ENCODE data around the gene CNP. TPM values are rescaled to one million over a fixed set of nuclear protein-coding genes. Genes with fewer than 3 reads are reported as not detected.

Gene CNP
- total and polyA plus RNA-seq, 5 experiments from 2014 or later = 27.0 to 34.1 (median 30.6) TPM

DNA sequence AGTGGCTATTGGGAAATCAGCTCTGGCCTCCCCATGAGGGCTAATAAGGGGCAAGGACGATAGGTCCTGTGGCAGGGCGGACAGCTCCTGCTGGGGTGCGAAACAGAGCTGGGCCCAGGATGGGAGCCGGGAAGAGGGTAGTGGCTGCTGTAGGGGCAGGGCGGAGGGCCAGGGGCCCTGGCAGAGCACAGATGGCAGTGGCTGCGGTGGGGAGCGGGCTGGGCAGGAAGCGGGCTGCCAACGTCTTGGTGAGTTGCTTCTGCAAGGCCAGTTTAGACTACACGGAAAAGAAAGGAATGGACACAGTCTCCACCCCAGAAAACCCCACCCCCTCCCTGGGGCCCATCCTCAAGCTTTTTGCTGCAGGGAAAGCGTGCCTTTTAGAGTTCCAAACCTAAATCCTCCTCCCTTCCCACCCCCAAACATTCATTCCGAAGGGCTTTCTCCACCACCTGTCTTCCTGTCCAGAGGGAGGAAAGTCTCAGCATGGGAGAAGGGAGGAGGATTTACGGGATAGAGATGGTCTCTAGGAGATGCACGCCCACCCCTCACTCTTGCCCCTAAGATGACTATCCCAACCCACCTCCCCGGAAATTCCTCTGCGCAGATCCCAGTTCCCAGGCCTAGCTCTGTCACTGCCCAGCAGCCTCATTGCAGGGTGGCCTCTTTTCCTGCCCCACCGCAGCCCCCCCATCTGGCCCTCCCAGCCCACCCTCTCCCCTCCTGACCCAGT is 60.4 kb downstream of the CNP start:
- Mint-ChIP-seq H3K4me1 (peaks cover 7 to 13% (median 10%) of the 10 kb centered on the region in 4 donors), H3K9me3 (no peaks in the 10 kb centered on the region), H3K27ac (no peak overlapping the region), H3K4me3 (no peak overlapping the region), H3K27me3 (peaks cover 0 to 8% (median 2%) of the 10 kb centered on the region in 5 donors), H3K36me3 (peaks cover 0 to 23% (median 3%) of the 10 kb centered on the region in 3 donors)
- ATAC-seq = no peak
- POLR2A ChIA-PET = interaction anchor here (2.3 kb wide), 1 partner anchor 93 kb away, joined by 14 read pairs; the partner anchor contains the start of gene KAT2A
- no peak for DNase-seq

Other genes starting within 250 kb of the CNP start
- under 1 TPM in 1 of 2 experiments, not detected in 1; 0.11 TPM for gene HAP1, start 232.2 kb upstream of the CNP start, total RNA-seq
- not detected for gene HAP1, start 232.2 kb upstream of the CNP start, polyA plus RNA-seq
- 1 to 10 TPM; 4.0 to 4.7 TPM for gene JUP, start 180.1 kb upstream of the CNP start, total RNA-seq
- gene JUP, start 180.1 kb upstream of the CNP start, polyA plus RNA-seq = under 1 TPM; 0.14 to 0.55 (median 0.30) TPM
- 1 to 10 TPM; 4.4 to 6.0 TPM for gene P3H4, start 154.8 kb upstream of the CNP start, total RNA-seq
- 1 to 10 TPM; 4.0 to 6.2 (median 5.8) TPM for gene P3H4, start 154.8 kb upstream of the CNP start, polyA plus RNA-seq
- not detected for gene FKBP10, start 153.8 kb upstream of the CNP start, total RNA-seq
- not detected for gene FKBP10, start 153.8 kb upstream of the CNP start, polyA plus RNA-seq
- 10 to 100 TPM; 51.3 to 54.0 TPM for gene NT5C3B, start 130.6 kb upstream of the CNP start, total RNA-seq
- gene NT5C3B, start 130.6 kb upstream of the CNP start, polyA plus RNA-seq = 10 to 100 TPM; 38.4 to 64.7 (median 41.5) TPM
- gene KLHL10, start 129.0 kb upstream of the CNP start, total RNA-seq = not detected
- under 1 TPM in 1 of 3 donors, not detected in 2; 0.09 TPM for gene KLHL10, start 129.0 kb upstream of the CNP start, polyA plus RNA-seq
- gene KLHL11, start 101.4 kb upstream of the CNP start, total RNA-seq = 10 to 100 TPM; 21.6 to 22.6 TPM
- gene KLHL11, start 101.4 kb upstream of the CNP start, polyA plus RNA-seq = 1 to 10 TPM; 5.0 to 6.3 (median 5.4) TPM
- gene ACLY, start 47.8 kb upstream of the CNP start, total RNA-seq = 10 to 100 TPM; 69.9 to 79.3 TPM
- 10 to 100 TPM; 42.7 to 61.3 (median 50.1) TPM for gene ACLY, start 47.8 kb upstream of the CNP start, polyA plus RNA-seq
- gene ODAD4, start 36.2 kb upstream of the CNP start, total RNA-seq = not detected
- under 1 TPM in 2 of 3 donors, not detected in 1; 0.08 to 0.09 TPM for gene ODAD4, start 36.2 kb upstream of the CNP start, polyA plus RNA-seq
- 100 to 1,000 TPM; 118 to 129 TPM for gene DNAJC7, start 50.6 kb downstream of the CNP start, total RNA-seq
- gene DNAJC7, start 50.6 kb downstream of the CNP start, polyA plus RNA-seq = 10 to 100 TPM; 63.6 to 70.1 (median 66.2) TPM
- 10 to 100 TPM; 19.1 to 19.2 TPM for gene NKIRAS2, start 53.3 kb downstream of the CNP start, total RNA-seq
- 10 to 100 TPM; 20.5 to 30.2 (median 21.9) TPM for gene NKIRAS2, start 53.3 kb downstream of the CNP start, polyA plus RNA-seq
- under 1 TPM; 0.52 to 0.94 TPM for gene C17orf113, start 83.8 kb downstream of the CNP start, total RNA-seq
- under 1 TPM; 0.09 to 0.33 (median 0.13) TPM for gene C17orf113, start 83.8 kb downstream of the CNP start, polyA plus RNA-seq
- under 1 TPM; 0.18 to 0.36 TPM for gene ZNF385C, start 131.7 kb downstream of the CNP start, total RNA-seq
- under 1 TPM in 2 of 3 donors, not detected in 1; 0.09 to 0.10 TPM for gene ZNF385C, start 131.7 kb downstream of the CNP start, polyA plus RNA-seq
- 10 to 100 TPM; 53.1 to 57.3 TPM for gene DHX58, start 145.9 kb downstream of the CNP start, total RNA-seq
- 10 to 100 TPM in 2 of 3 donors, 1 to 10 TPM in 1; 7.3 to 21.7 (median 13.6) TPM for gene DHX58, start 145.9 kb downstream of the CNP start, polyA plus RNA-seq
- gene KAT2A, start 154.6 kb downstream of the CNP start, total RNA-seq = 10 to 100 TPM; 65.3 to 73.3 TPM
- gene KAT2A, start 154.6 kb downstream of the CNP start, polyA plus RNA-seq = 10 to 100 TPM in 1 of 3 donors, 1 to 10 TPM in 2; 5.1 to 11.8 (median 8.8) TPM
- gene HSPB9, start 156.0 kb downstream of the CNP start, total RNA-seq = not detected
- not detected for gene HSPB9, start 156.0 kb downstream of the CNP start, polyA plus RNA-seq
- 10 to 100 TPM; 63.6 to 73.5 TPM for gene RAB5C, start 188.2 kb downstream of the CNP start, total RNA-seq
- 10 to 100 TPM; 57.3 to 88.4 (median 60.6) TPM for gene RAB5C, start 188.2 kb downstream of the CNP start, polyA plus RNA-seq
- gene KCNH4, start 214.3 kb downstream of the CNP start, total RNA-seq = under 1 TPM; 0.11 to 0.18 TPM
- not detected for gene KCNH4, start 214.3 kb downstream of the CNP start, polyA plus RNA-seq
- not detected for gene HCRT, start 218.7 kb downstream of the CNP start, total RNA-seq
- gene HCRT, start 218.7 kb downstream of the CNP start, polyA plus RNA-seq = not detected
- 10 to 100 TPM; 25.8 to 29.6 TPM for gene GHDC, start 227.7 kb downstream of the CNP start, total RNA-seq
- gene GHDC, start 227.7 kb downstream of the CNP start, polyA plus RNA-seq = 10 to 100 TPM; 15.3 to 21.5 (median 17.3) TPM